Mesodermal cell (in vitro differentiated cells): Measurements from ENCODE around the gene SYNPO.

Experiments used
- H3K27ac ChIP-seq: 2 replicates; pipeline ENCODE4 v1.7.0; 2013; ENCODE audit warnings: mild to moderate bottlenecking, low read depth, low read length, moderate library complexity; ENCODE audit not compliant: severe bottlenecking
- H3K36me3 ChIP-seq: 2 replicates; pipeline ENCODE4 v1.7.1; 2013; ENCODE audit warnings: mild to moderate bottlenecking, low read length, moderate library complexity; ENCODE audit not compliant: control insufficient read depth, insufficient read depth
- H3K4me1 ChIP-seq: one replicate; pipeline ENCODE4 v1.7.1; 2013; ENCODE audit warnings: mild to moderate bottlenecking, low read length; ENCODE audit not compliant: insufficient read depth, control insufficient read depth, poor library complexity, severe bottlenecking
- H3K4me3 ChIP-seq: 2 replicates; pipeline ENCODE4 v1.7.0; 2013; ENCODE audit warnings: low read length, control low read depth, mild to moderate bottlenecking; ENCODE audit not compliant: insufficient read depth, poor library complexity, severe bottlenecking; ENCODE audit errors: extremely low read depth
- H3K9me3 ChIP-seq: 2 replicates; pipeline ENCODE4 v1.7.1; 2013; ENCODE audit warnings: mild to moderate bottlenecking, low read length, moderate library complexity; ENCODE audit not compliant: control insufficient read depth
- WGBS, 2 experiments: methylation state at CpG; one replicate each; pipeline ENCODE4 v1.1.5; 2013; ENCODE audit warnings: missing lambda C conversion rate in 2 of 2; ENCODE audit not compliant: insufficient coverage in 2 of 2; 5-methylcytosine and 5-hydroxymethylcytosine counted together

SYNPO gene

GRCh38 chr5:150607991-150608390, 32.5 kb upstream of the SYNPO start:
- WGBS, 2 experiments = no CpG with 5 or more reads among the region's 4 CpGs
- H3K27ac ChIP-seq = no peak overlapping the region
- no peak overlapping the region for H3K4me3 ChIP-seq
- no peaks in the 10 kb centered on the region for H3K9me3 ChIP-seq
- peaks cover 9% of the 10 kb centered on the region for H3K4me1 ChIP-seq
- no peaks in the 10 kb centered on the region for H3K36me3 ChIP-seq

DNA sequence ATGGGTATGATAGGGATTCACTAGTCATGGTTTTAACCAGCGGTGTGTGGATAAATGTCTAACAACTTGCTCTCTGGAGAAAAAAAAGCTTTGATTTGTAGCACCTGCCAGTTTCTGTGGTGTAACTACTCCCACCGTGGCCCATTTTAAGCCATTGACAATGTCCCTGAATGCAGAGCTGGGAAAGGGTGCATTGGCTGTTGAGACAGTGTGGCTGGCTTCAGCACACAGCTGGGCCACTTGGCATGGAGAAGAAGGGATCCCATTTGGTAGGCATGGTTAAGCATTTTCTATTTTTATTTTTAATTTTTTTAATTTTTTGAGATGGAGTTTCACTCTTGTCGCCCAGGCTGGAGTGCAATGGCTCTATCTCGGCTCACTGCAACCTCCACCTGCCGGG, 31.5 kb upstream of the SYNPO start:
- H3K9me3 ChIP-seq = no peaks in the 10 kb centered on the region
- WGBS, 2 experiments = 73 to 75% methylated on average over 4 of the region's 5 CpGs
- H3K36me3 ChIP-seq = no peaks in the 10 kb centered on the region
- H3K27ac ChIP-seq = no peak overlapping the region
- H3K4me3 ChIP-seq = no peak overlapping the region
- peaks cover 6% of the 10 kb centered on the region for H3K4me1 ChIP-seq

DNA sequence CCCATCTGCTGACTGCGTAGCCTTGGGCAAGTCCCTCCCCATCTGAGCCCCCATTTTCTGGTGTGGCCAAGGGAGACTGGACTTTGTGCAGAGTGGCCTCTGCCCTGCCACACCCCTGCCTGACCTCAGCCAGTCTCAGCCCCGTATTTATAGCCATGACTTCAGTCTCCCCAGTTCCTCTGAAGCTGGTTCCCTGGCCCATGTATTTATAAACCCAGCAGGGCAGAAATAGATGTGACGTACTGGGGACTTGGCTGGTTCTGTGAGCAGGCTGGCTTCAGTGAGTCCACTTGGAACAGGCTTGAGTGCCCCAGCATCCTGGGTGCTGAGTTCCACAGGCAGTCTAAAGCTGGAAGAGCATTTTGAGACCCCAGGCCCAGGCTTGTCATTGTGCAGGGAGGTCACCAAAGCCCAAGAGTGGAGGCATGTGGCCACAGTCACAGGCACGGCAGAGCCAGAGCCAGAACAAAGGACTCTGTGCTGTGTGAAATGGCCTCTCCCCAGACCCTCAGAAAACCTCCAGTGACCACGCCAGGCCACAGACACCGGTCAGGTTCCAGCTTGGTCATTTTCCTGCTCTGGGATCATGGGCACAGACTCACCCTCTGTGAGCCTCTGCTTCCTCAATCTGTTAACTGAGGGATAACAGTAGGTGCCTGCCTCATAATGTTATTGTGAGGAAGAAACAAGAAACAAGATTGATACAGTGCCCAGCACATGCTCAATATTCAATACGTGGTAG, 30.4 kb upstream of the SYNPO start:
- Histone ChIP-seq H3K27ac (no peak overlapping the region), H3K36me3 (no peaks in the 10 kb centered on the region), H3K4me3 (no peak overlapping the region), H3K9me3 (no peaks in the 10 kb centered on the region), H3K4me1 (peaks cover 6% of the 10 kb centered on the region)
- WGBS, 2 experiments = 83 to 90% methylated on average over 5 of the region's 7 CpGs

DNA sequence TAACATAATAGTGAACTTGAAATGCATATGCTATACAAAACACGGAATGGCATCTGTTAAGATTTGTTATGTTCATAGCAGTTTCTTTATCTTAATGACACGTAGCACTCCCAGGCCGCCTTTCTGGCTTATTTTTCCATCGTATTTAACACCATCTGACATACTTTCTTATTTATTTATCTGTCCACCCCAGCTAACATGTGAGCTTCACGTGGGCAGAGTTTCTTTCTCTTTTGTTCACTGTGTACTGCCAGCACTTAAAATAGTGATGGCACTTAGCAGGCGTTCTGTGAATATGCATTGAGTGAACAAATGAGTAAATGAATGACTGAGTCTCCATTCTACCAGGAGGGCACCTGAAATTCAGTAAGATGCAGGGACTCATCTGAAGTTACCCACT, 29.4 kb upstream of the SYNPO start:
- H3K27ac ChIP-seq = no peak overlapping the region
- peaks cover 6% of the 10 kb centered on the region for H3K4me1 ChIP-seq
- H3K9me3 ChIP-seq = no peaks in the 10 kb centered on the region
- H3K4me3 ChIP-seq = no peak overlapping the region
- H3K36me3 ChIP-seq = no peaks in the 10 kb centered on the region
- WGBS, 2 experiments = 89 to 93% methylated on average over 3 of the region's 6 CpGs

DNA sequence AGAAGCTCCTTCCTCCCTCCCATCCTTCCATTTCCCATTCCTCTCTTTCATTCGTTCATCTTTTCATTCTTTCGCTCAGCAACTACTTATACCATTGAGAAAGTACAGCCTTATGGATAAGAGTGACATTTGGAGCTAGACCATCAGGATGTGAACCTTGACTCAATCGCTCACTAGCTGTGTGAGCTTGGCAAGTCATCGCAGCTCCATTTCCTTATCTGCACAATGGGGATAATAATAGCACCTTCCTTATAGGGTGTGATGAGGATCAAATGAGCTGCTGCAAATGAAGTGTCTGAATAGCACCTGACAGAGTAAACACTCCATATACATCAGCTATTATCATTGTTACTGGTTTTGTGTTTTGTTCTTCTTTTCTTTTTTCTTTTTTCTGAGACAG, 28.1 kb upstream of the SYNPO start:
- H3K4me1 ChIP-seq = peaks cover 6% of the 10 kb centered on the region
- no peaks in the 10 kb centered on the region for H3K9me3 ChIP-seq
- H3K36me3 ChIP-seq = no peaks in the 10 kb centered on the region
- no peak overlapping the region for H3K27ac ChIP-seq
- no peak overlapping the region for H3K4me3 ChIP-seq
- WGBS, 2 experiments = 94% methylated on average over 2 of the region's 4 CpGs; no CpG with 5 or more reads in 1 of the 2 experiments

GRCh38 chr5:150612905-150613670, 27.4 kb upstream of the SYNPO start:
- peaks cover 6% of the 10 kb centered on the region for H3K4me1 ChIP-seq
- WGBS, 2 experiments = 85 to 89% methylated on average over 4 of the region's 4 CpGs

GRCh38 chr5:150613991-150614660, 26.3 kb upstream of the SYNPO start:
- H3K36me3 ChIP-seq = no peaks in the 10 kb centered on the region
- no peak overlapping the region for H3K27ac ChIP-seq
- H3K4me1 ChIP-seq = peaks cover 6% of the 10 kb centered on the region
- 79 to 81% methylated on average over 5 to 7 of the region's 9 CpGs for whole genome bisulfite sequencing, 2 experiments
- H3K4me3 ChIP-seq = no peak overlapping the region
- no peaks in the 10 kb centered on the region for H3K9me3 ChIP-seq

More at GRCh38 chr5:150612905-150613670, 27.4 kb upstream of the SYNPO start:
- no peaks in the 10 kb centered on the region for H3K36me3 ChIP-seq
- no peak overlapping the region for H3K4me3 ChIP-seq
- no peaks in the 10 kb centered on the region for H3K9me3 ChIP-seq
- no peak overlapping the region for H3K27ac ChIP-seq

DNA sequence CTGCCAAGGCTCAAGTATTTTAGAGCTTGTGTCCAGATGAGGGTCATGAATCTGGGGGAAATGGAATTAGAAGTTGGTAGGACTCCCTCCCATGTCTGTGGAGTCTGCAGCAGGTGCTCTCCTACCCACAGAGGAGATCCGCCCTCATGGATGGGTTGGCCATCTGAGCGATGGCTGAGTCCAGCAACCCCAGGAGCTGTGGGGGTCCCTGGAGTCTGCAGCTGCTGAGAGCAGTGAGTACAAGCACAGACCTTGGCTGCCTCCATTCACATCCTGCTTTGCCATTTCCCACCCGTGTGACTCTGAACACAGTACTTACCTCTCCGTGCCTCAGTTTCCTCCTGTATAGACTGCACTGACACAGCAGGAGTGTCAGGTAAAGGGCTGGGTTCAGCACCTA, 25.8 kb upstream of the SYNPO start:
- WGBS, 2 experiments = 82 to 89% methylated on average over 4 of the region's 4 CpGs
- Histone ChIP-seq H3K4me1 (peaks cover 9% of the 10 kb centered on the region), H3K36me3 (no peaks in the 10 kb centered on the region), H3K27ac (no peak overlapping the region), H3K9me3 (no peaks in the 10 kb centered on the region), H3K4me3 (no peak overlapping the region)

DNA sequence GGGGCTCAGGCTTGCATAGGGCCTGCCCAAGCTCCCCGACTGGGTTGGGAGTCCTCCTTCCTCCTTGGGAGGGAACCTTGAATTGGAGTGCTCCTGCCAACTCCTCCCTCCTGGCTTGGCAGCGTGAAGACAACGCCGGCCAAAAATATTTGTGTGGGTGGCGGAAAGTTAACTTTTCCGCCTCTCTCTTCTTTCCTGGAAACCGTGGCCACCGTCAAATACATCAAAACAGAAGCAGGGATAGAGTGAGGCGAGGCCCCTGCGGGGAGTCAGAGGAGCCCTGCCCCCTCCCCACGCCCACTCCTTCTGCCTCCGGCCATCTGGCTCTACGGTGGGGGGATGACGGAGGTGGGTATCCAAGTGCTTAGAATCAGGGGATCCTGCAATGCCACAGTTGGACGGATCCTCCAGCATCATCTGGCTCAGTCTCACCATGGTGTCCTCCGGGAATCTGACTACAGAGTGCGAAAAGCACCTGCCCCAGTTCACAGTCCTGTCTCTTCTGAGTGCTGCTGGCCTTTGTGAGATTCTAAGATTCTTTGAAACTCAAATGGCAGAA, 25.2 kb upstream of the SYNPO start:
- Histone ChIP-seq H3K4me3 (no peak overlapping the region), H3K27ac (no peak overlapping the region), H3K36me3 (no peaks in the 10 kb centered on the region), H3K9me3 (no peaks in the 10 kb centered on the region), H3K4me1 (peaks cover 9% of the 10 kb centered on the region)
- 48 to 68% methylated on average over 3 to 10 of the region's 17 CpGs for WGBS, 2 experiments

GRCh38 chr5:150616024-150616470, 24.4 kb upstream of the SYNPO start:
- 82 to 85% methylated on average over 4 to 5 of the region's 5 CpGs for WGBS, 2 experiments
- no peaks in the 10 kb centered on the region for H3K36me3 ChIP-seq
- H3K4me1 ChIP-seq = peaks cover 9% of the 10 kb centered on the region
- H3K9me3 ChIP-seq = no peaks in the 10 kb centered on the region
- no peak overlapping the region for H3K27ac ChIP-seq
- H3K4me3 ChIP-seq = no peak overlapping the region
